Motor neuron (in vitro differentiated cells): ENCODE results near the gene PPP1R3D. TPM values are rescaled to one million over a fixed set of nuclear protein-coding genes. Genes with fewer than 3 reads are reported as not detected.

Experiments
- ATAC-seq, 8 experiments: fragments of 200-7000 bp; cut with Tn5 transposase; replicated peaks in 6 of 8; 2 replicates each; pipeline ENCODE4 v1.8.0; 2021; ENCODE audit warnings: mild to moderate bottlenecking in 8 of 8, moderate library complexity in 8 of 8
- H3K27ac ChIP-seq, 2 donors: fragments of 250-450 bp; sonication (Bioruptor Pico); 2 replicates each; pipeline ENCODE4 v1.9.0; 2021; ENCODE audit warnings: antibody characterized with exemption in 2 of 2, mild to moderate bottlenecking in 2 of 2, moderate library complexity in 1 of 2
- H3K4me1 ChIP-seq, 2 donors: fragments of 250-450 bp; sonication (Bioruptor Pico); replicated peaks in 1 of 2; 2 replicates each; pipeline ENCODE4 v1.6.1; 2021; ENCODE audit warnings: antibody characterized with exemption in 2 of 2, mild to moderate bottlenecking in 2 of 2, moderate library complexity in 1 of 2
- H3K4me3 ChIP-seq, 5 donors: fragments of 250-450 bp; sonication (Bioruptor Pico); 2 replicates each; pipeline ENCODE4 v1.9.0; 2021; ENCODE audit warnings: antibody characterized with exemption in 5 of 5, mild to moderate bottlenecking in 5 of 5, moderate library complexity in 4 of 5
- WGBS, 10 experiments: fragments of 450-650 bp; shearing (Covaris generic); methylation state at CpG; one replicate each; pipeline ENCODE4 v1.0.0; 2022; 5-methylcytosine and 5-hydroxymethylcytosine counted together
- in situ Hi-C, 9 experiments: fragments of 400-800 bp; cut with MboI; loops; one replicate each; pipeline ENCODE4 v1.15.0; 2021; ENCODE audit warnings: low sequenced_read_pairs in 9 of 9, low pct_unique_long_range_greater_than_20kb in 2 of 9; ENCODE audit not compliant: unreplicated experiment in 9 of 9
- total RNA-seq, 8 experiments: library from RNA; unstranded; fragments of 300-600 nt; gene quantifications; 2 replicates each; pipeline versions ENCODE4 v1.2.3 to v1.2.4, GENCODE V29; 2022

Gene PPP1R3D
- total RNA-seq, 8 experiments from 2014 or later, result 5.3 to 8.5 (median 7.8) TPM

- peaks cover 17 to 70% of the 10 kb centered on the region in 2 donors for H3K4me1 ChIP-seq
- in situ Hi-C loops, result no loop called here
- H3K27ac ChIP-seq, result no peak overlapping the region
- no peak for ATAC-seq
- H3K4me3 ChIP-seq, result no peak overlapping the region
- WGBS, 10 experiments, result 60 to 98% (median 84%) methylated on average over 4 to 7 of the region's 7 CpGs
Measured at GRCh38 chr20:59944726-59945125, 4.6 kb upstream of the PPP1R3D start.

- in situ Hi-C loops, result no loop called here
- H3K4me1 ChIP-seq, result peaks cover 30 to 77% of the 10 kb centered on the region in 2 donors
- no peak for ATAC-seq
- H3K27ac ChIP-seq, result peak overlapping the region; percentile 95 to 98
- 18 to 93% (median 76%) methylated on average over 2 of the region's 2 CpGs; no CpG with 5 or more reads in 2 of the 10 experiments for WGBS, 10 experiments
- peak overlapping the region in 3 of 5 donors; percentile 37 to 65 (median 39) for H3K4me3 ChIP-seq
Measured at GRCh38 chr20:59942245-59942644, 2.1 kb upstream of the PPP1R3D start.

GRCh38 chr20:59940956-59941294, 820 bp upstream of the PPP1R3D start:
- ATAC-seq, result no peak
- Histone ChIP-seq H3K4me3 (peak overlapping the region; percentile 37 to 65 (median 59)), H3K4me1 (peaks cover 30 to 78% of the 10 kb centered on the region in 2 donors), H3K27ac (peak overlapping the region; percentile 95 to 98)
- WGBS, 10 experiments, result 0% methylated on average over 1 to 4 of the region's 4 CpGs; no CpG with 5 or more reads in 3 of the 10 experiments
- in situ Hi-C loops, result no loop called here

GRCh38 chr20:59939879-59940128, 301 bp downstream of the PPP1R3D start:
- peak overlapping the region; percentile 95 to 98 for H3K27ac ChIP-seq
- 0 to 20% (median 1%) methylated on average over 1 to 11 of the region's 24 CpGs; no CpG with 5 or more reads in 4 of the 10 experiments for WGBS, 10 experiments
- in situ Hi-C loops, result no loop called here

GRCh38 chr20:59939052-59939878, 840 bp downstream of the PPP1R3D start:
- peak in 1 of 8 experiments; percentile 7 for ATAC-seq
- WGBS, 10 experiments, result 58 to 100% (median 93%) methylated on average over 1 to 29 of the region's 104 CpGs; no CpG with 5 or more reads in 4 of the 10 experiments
- Histone ChIP-seq H3K4me3 (peak overlapping the region; percentile 37 to 65 (median 59)), H3K4me1 (peaks cover 23 to 61% of the 10 kb centered on the region in 2 donors), H3K27ac (peak overlapping the region; percentile 95 to 98)
- in situ Hi-C loops, result no loop called here

More at GRCh38 chr20:59939879-59940128, 301 bp downstream of the PPP1R3D start:
- Histone ChIP-seq H3K4me1 (peaks cover 23 to 67% of the 10 kb centered on the region in 2 donors), H3K4me3 (peak overlapping the region; percentile 37 to 65 (median 59))
- ATAC-seq, result peak; percentile 2 to 22 (median 14)

GRCh38 chr20:59938696-59939051, 1.4 kb downstream of the PPP1R3D start:
- ATAC-seq, result no peak
- Histone ChIP-seq H3K4me1 (peaks cover 23 to 56% of the 10 kb centered on the region in 2 donors), H3K27ac (no peak overlapping the region), H3K4me3 (peak overlapping the region in 1 of 5 donors; percentile 59)
- WGBS, 10 experiments, result 100% methylated on average over 1 to 3 of the region's 7 CpGs; no CpG with 5 or more reads in 8 of the 10 experiments
- in situ Hi-C loops, result no loop called here

GRCh38 chr20:59938221-59938620, 1.9 kb downstream of the PPP1R3D start:
- no peak for ATAC-seq
- no peak overlapping the region for H3K27ac ChIP-seq
- WGBS, 10 experiments, result 0 to 100% (median 72%) methylated on average over 1 to 4 of the region's 4 CpGs; no CpG with 5 or more reads in 4 of the 10 experiments
- H3K4me1 ChIP-seq, result peaks cover 23 to 51% of the 10 kb centered on the region in 2 donors
- peak overlapping the region in 1 of 5 donors; percentile 1 for H3K4me3 ChIP-seq
- in situ Hi-C loops, result no loop called here

GRCh38 chr20:59937150-59937549, 3.0 kb downstream of the PPP1R3D start:
- WGBS, 10 experiments, result 8 to 100% (median 85%) methylated on average over 2 to 3 of the region's 3 CpGs
- Histone ChIP-seq H3K4me3 (no peak overlapping the region), H3K27ac (no peak overlapping the region), H3K4me1 (peaks cover 21 to 40% of the 10 kb centered on the region in 2 donors)
- no peak for ATAC-seq
- in situ Hi-C loops, result no loop called here

GRCh38 chr20:59936409-59936808, 3.7 kb downstream of the PPP1R3D start:
- Histone ChIP-seq H3K27ac (no peak overlapping the region), H3K4me1 (peaks cover 15 to 35% of the 10 kb centered on the region in 2 donors), H3K4me3 (no peak overlapping the region)
- WGBS, 10 experiments, result 66 to 90% (median 81%) methylated on average over 2 to 4 of the region's 4 CpGs; no CpG with 5 or more reads in 1 of the 10 experiments
- no peak for ATAC-seq
- in situ Hi-C loops, result no loop called here

GRCh38 chr20:59935457-59936185, 4.5 kb downstream of the PPP1R3D start:
- 50 to 96% (median 93%) methylated on average over 2 to 7 of the region's 8 CpGs for WGBS, 10 experiments
- Histone ChIP-seq H3K4me3 (no peak overlapping the region), H3K27ac (no peak overlapping the region), H3K4me1 (peaks cover 15 to 35% of the 10 kb centered on the region in 2 donors)
- in situ Hi-C loops, result no loop called here
- no peak for ATAC-seq

GRCh38 chr20:59933849-59934585, 6.1 kb downstream of the PPP1R3D start:
- in situ Hi-C loops, result no loop called here
- peak; percentile 78 to 95 (median 85) for ATAC-seq
- H3K4me1 ChIP-seq, result peaks cover 11 to 42% of the 10 kb centered on the region in 2 donors
- peak overlapping the region in 4 of 5 donors; percentile 10 to 29 (median 24) for H3K4me3 ChIP-seq
- WGBS, 10 experiments, result 9 to 64% (median 25%) methylated on average over 1 to 13 of the region's 59 CpGs
- H3K27ac ChIP-seq, result no peak overlapping the region

GRCh38 chr20:59933296-59933848, 6.7 kb downstream of the PPP1R3D start, which contains the start of gene SYCP2:
TSS of gene SYCP2 (minus strand) at chr20:59933637. CDS start at chr20:59922413, 11,224 bp downstream.
- Histone ChIP-seq H3K27ac (no peak within 1 kb of the TSS), H3K4me3 (peak within 1 kb of the TSS in 4 of 5 donors; percentile 10 to 29 (median 24)), H3K4me1 (peaks cover 5 to 35% of the 10 kb centered on the region in 2 donors)
- in situ Hi-C loops, result no loop called here
- peak in 4 of 8 experiments; percentile 3 to 50 (median 20) for ATAC-seq
- 60% methylated on average over 1 of the region's 65 CpGs; no CpG with 5 or more reads in 9 of the 10 experiments for WGBS, 10 experiments
